Kidney (tissue), 14 donors: ENCODE data around the gene COL4A2. TPM values are rescaled to one million over a fixed set of nuclear protein-coding genes. Genes with fewer than 3 reads are reported as not detected.
A peak's percentile ranks its signal among the peaks of the same experiment; 100 is the strongest.
"Not testable (repeated sequence)": the region's sequence is repeated elsewhere in the genome, so short reads cannot be mapped to it uniquely, and the experiment has no call there.

Experiments used
- DNase-seq, 5 donors: peaks; one replicate each; pipeline ENCODE4 v3.0.0-alpha.2; 2013 to 2020
- FAIRE-seq: peaks from 2 replicates; lab custom pipeline; 2012; peaks lifted over from hg19 to GRCh38; lab: Jason Lieb, UNC
- H3K27ac ChIP-seq, 2 donors: one replicate each; pipeline ENCODE4 v1.7.0; 2013; ENCODE audit warnings: low read depth in 2 of 2, low read length in 2 of 2, inconsistent platforms in 1 of 2
- H3K27me3 ChIP-seq: one replicate; pipeline ENCODE4 v1.7.1; 2013; ENCODE audit warnings: low read length, inconsistent platforms; ENCODE audit not compliant: control insufficient read depth, insufficient read depth
- H3K36me3 ChIP-seq, 3 donors: one replicate each; pipeline versions ENCODE4 v1.7.0 to v1.7.1; 2013; ENCODE audit warnings: low read length in 3 of 3, control low read depth in 1 of 3, inconsistent platforms in 1 of 3; ENCODE audit not compliant: insufficient read depth in 3 of 3, control insufficient read depth in 2 of 3
- H3K4me1 ChIP-seq, 3 donors: one replicate each; pipeline versions ENCODE4 v1.7.0 to v1.7.1; 2013; ENCODE audit warnings: low read length in 3 of 3, inconsistent platforms in 1 of 3, low read depth in 1 of 3; ENCODE audit not compliant: control insufficient read depth in 2 of 3, insufficient read depth in 2 of 3
- H3K4me3 ChIP-seq, 3 donors: one replicate each; pipeline versions ENCODE4 v1.7.0 to v1.8.1; 2013; ENCODE audit warnings: low read length in 3 of 3, control low read depth in 1 of 3, inconsistent platforms in 1 of 3
- H3K9ac ChIP-seq, 3 donors: one replicate each; pipeline versions ENCODE4 v1.7.0 to v1.7.1; 2013; ENCODE audit warnings: low read length in 3 of 3, control low read depth in 1 of 3, inconsistent platforms in 1 of 3
- H3K9me3 ChIP-seq, 3 donors: one replicate each; pipeline versions ENCODE4 v1.7.0 to v1.7.1; 2013; ENCODE audit warnings: low read length in 3 of 3, control low read depth in 1 of 3, inconsistent platforms in 1 of 3; ENCODE audit not compliant: control insufficient read depth in 2 of 3, insufficient read depth in 1 of 3
- intact Hi-C: fragments of 100-400 bp; cut with DNase I; formaldehyde crosslinking; loops from one replicate; pipeline ENCODE4 v1.11.1; 2022
- polyA plus RNA-seq: library from polyadenylated mRNA; stranded (reverse); fragments of 350-450 nt; fragmentation: Illumina TruSeq; extraction: RNeasy Lipid Tissue Mini Kit (QIAGEN cat#74804); gene quantifications from one replicate; pipeline ENCODE4 v1.2.3, GENCODE V29; 2014; ENCODE audit warnings: low read depth, low replicate concordance; ENCODE audit not compliant: insufficient read depth
- total RNA-seq: library from RNA; stranded (reverse); fragmentation: NEBNext Ultra II Directional; extraction: Animal tissue kit (Norgen Biotek cat#: 25700); gene quantifications from one replicate; pipeline ENCODE4 v1.2.1, GENCODE V29; 2021
- TF ChIP-seq, protein P1 (sequence below): IDR thresholded peaks from 3 replicates; pipeline ENCODE4 v1.5.1; 2012; ENCODE audit warnings: mild to moderate bottlenecking, moderate library complexity, borderline replicate concordance; ENCODE audit not compliant: insufficient read depth; ENCODE audit errors: extremely low read depth
- donor health status: control.
- donor health status: control.
- donor health status: control.
- donor health status: control.
- donor health status: control.
- donor health status: DM: yes; HTN: yes; CAD: no.
- donor health status: Normal renal cell carcinoma (clear cell type).

COL4A2 gene
- total and polyA plus RNA-seq, 2 donors from 2014 or later: 126 to 265 TPM

DNA sequence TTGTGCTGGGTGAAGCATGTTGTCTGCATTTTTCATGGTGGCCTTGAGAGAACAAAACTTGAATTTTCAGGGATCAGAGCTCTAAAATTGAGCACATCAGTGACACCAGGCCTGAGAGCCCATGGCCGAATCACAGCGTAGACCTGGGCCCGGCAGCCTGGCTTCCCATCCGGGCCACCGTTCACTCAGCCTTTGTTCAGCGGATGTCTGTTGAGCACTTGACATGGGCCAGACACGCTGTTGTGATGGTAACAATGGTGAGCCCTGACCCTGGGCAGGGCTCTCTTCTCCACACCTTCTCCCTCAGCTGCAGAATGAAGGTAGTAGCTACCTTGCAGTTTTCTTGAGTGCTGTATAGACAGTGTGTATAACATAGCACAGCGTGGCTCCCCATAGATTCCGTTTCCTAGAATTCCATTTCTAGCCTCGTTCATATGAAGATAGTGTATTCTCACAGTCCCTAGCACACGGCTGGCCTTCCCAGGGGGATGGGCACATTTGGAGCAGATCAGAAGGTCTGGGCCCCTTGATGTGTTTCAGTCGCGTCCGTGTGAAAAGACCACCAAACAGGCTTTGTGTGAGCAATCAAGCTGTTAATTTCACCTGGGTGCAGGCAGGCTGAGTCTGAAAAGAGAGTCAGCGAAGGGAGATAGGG, 179.1 kb downstream of the COL4A2 start:
- no peak overlapping the region for H3K27ac ChIP-seq
- intact Hi-C loops: no loop called here
- peak in 1 of 5 donors; percentile 54 for DNase-seq
- H3K4me1 ChIP-seq: no peaks in the 10 kb centered on the region
- no peak for FAIRE-seq
- no peaks in the 10 kb centered on the region for H3K9me3 ChIP-seq
- no peak overlapping the region for H3K4me3 ChIP-seq
- peaks cover 2 to 70% (median 26%) of the 10 kb centered on the region in 3 donors for H3K36me3 ChIP-seq
- H3K9ac ChIP-seq: no peak overlapping the region
- TF ChIP-seq, protein P1, sequence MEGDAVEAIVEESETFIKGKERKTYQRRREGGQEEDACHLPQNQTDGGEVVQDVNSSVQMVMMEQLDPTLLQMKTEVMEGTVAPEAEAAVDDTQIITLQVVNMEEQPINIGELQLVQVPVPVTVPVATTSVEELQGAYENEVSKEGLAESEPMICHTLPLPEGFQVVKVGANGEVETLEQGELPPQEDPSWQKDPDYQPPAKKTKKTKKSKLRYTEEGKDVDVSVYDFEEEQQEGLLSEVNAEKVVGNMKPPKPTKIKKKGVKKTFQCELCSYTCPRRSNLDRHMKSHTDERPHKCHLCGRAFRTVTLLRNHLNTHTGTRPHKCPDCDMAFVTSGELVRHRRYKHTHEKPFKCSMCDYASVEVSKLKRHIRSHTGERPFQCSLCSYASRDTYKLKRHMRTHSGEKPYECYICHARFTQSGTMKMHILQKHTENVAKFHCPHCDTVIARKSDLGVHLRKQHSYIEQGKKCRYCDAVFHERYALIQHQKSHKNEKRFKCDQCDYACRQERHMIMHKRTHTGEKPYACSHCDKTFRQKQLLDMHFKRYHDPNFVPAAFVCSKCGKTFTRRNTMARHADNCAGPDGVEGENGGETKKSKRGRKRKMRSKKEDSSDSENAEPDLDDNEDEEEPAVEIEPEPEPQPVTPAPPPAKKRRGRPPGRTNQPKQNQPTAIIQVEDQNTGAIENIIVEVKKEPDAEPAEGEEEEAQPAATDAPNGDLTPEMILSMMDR: no peak
- H3K27me3 ChIP-seq: no peaks in the 10 kb centered on the region

DNA sequence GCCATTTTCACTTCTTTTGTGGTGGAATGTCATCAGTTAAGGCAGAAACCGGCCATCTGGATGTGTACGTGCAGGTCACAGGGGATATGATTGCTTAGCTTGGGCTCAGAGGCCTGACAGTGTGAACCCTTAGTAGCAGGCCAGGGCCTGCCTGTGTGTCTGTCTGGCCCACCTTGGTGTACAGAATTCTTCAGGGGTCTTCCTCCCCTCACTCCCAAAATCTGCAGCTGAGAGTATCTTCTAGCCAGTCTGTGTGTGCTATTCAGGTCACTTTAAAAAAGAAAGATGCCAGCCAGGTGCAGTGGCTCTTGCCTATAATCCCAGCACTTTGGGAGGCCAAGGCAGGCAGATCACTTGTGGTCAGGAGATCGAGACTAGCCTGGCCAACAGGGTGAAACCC, 179.8 kb downstream of the COL4A2 start:
- H3K36me3 ChIP-seq: peaks cover 0 to 70% (median 28%) of the 10 kb centered on the region in 3 donors
- intact Hi-C loops: not testable (repeated sequence)

DNA sequence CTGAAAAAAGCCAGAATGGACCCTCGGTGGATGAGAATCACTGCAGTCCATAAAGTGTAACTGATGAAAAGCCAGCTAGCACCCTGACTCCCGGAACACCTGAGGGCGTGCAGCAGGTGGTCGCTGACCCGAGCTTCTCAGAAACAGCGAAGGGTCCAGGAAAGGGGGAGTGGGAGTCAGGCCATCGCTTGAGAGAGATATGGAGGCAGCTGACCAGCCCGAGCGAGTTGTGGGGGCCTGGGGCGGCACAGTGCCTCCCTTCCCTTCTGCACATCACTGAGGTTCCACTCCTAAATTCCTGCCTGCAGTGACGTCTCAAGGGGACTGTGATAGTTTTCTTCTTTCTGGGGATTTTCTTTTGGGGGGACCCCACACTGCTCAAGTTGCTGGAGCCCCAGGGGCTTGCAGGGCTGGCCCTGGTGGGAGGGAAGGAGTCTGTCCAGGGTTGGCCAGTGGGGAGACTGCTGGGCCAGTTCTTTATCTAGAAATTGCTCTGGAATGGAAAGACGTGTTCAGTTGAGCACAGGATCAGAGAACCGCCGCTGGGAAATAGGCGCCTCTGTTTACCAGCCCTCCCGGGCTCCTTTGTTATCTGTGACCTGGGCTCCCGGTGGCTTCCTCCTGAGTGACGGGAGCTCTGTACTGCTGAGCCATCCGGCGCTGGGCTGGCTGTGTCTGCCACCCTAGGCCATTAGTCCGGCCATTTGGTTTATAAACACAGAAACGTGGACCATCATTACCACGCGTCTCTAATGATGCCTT, 183.1 kb downstream of the COL4A2 start:
- H3K27ac ChIP-seq: no peak overlapping the region
- H3K9me3 ChIP-seq: no peaks in the 10 kb centered on the region
- DNase-seq (peak in 1 of 5 donors; percentile 49), FAIRE-seq (no peak)
- H3K4me1 ChIP-seq: no peaks in the 10 kb centered on the region
- TF ChIP-seq, protein P1: no peak
- H3K27me3 ChIP-seq: no peaks in the 10 kb centered on the region
- intact Hi-C loops: no loop called here
- H3K36me3 ChIP-seq: peaks cover 2 to 58% (median 25%) of the 10 kb centered on the region in 3 donors
- no peak overlapping the region for H3K9ac ChIP-seq
- H3K4me3 ChIP-seq: no peak overlapping the region

More for the DNA sequence above, 179.8 kb downstream of the COL4A2 start:
- FAIRE-seq, H3K27ac ChIP-seq, H3K4me3 ChIP-seq, H3K4me1 ChIP-seq, H3K27me3 ChIP-seq, H3K9me3 ChIP-seq, H3K9ac ChIP-seq: not testable (repeated sequence)
- peak in 1 of 5 donors; percentile 13 for DNase-seq
